BE2C (cell line): ENCODE data around the gene BLNK.

ENCODE experiments used
- DNase-seq: peaks from one replicate; pipeline ENCODE4 v3.0.0-alpha.2; 2020
- H3K27me3 ChIP-seq: fragments of 250-450 bp; sonication (Bioruptor Pico); 2 replicates; pipeline ENCODE4 v1.5.1; 2020; ENCODE audit warnings: mild to moderate bottlenecking
- H3K36me3 ChIP-seq: fragments of 250-450 bp; sonication (Bioruptor Pico); 2 replicates; pipeline ENCODE4 v1.5.1; 2020; ENCODE audit warnings: mild to moderate bottlenecking
- H3K4me1 ChIP-seq: fragments of 250-450 bp; sonication (Bioruptor Pico); 2 replicates; pipeline ENCODE4 v1.5.1; 2020
- H3K4me3 ChIP-seq: 2 replicates; pipeline ENCODE4 v1.5.1; 2011; ENCODE audit warnings: low read depth, low read length
- H3K9me3 ChIP-seq: fragments of 250-450 bp; sonication (Bioruptor Pico); 2 replicates; pipeline ENCODE4 v1.5.1; 2020
- TF ChIP-seq, protein P1 (sequence below): IDR thresholded peaks from 2 replicates; pipeline ENCODE4 v1.5.1; 2012; ENCODE audit warnings: mild to moderate bottlenecking, low read depth, low read length

BLNK gene

DNA sequence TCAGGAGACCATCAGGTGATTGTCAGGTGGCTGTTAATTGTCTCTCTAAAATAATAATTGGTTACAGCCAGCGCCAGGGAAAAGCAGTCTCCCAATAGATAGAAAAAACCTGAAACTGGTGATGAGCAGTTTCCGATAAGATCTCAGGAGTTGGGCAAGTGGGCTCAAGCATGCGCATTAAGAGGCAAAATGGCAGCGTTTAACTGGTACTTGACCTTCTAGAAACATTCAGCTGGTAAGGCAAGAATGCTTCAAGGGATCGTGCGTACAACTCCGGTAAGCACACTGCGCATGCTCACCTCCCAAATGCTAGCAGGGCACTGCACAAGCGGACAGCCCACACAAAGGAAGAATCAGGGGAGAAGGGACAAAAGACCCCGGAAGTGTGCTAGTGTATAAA is 48.5 kb downstream of the BLNK start:
- no peaks in the 10 kb centered on the region for H3K9me3 ChIP-seq
- H3K27me3 ChIP-seq = no peaks in the 10 kb centered on the region
- TF ChIP-seq, protein P1, sequence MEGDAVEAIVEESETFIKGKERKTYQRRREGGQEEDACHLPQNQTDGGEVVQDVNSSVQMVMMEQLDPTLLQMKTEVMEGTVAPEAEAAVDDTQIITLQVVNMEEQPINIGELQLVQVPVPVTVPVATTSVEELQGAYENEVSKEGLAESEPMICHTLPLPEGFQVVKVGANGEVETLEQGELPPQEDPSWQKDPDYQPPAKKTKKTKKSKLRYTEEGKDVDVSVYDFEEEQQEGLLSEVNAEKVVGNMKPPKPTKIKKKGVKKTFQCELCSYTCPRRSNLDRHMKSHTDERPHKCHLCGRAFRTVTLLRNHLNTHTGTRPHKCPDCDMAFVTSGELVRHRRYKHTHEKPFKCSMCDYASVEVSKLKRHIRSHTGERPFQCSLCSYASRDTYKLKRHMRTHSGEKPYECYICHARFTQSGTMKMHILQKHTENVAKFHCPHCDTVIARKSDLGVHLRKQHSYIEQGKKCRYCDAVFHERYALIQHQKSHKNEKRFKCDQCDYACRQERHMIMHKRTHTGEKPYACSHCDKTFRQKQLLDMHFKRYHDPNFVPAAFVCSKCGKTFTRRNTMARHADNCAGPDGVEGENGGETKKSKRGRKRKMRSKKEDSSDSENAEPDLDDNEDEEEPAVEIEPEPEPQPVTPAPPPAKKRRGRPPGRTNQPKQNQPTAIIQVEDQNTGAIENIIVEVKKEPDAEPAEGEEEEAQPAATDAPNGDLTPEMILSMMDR = no peak
- no peaks in the 10 kb centered on the region for H3K36me3 ChIP-seq
- H3K4me3 ChIP-seq = no peak overlapping the region
- no peak for DNase-seq
- no peaks in the 10 kb centered on the region for H3K4me1 ChIP-seq

DNA sequence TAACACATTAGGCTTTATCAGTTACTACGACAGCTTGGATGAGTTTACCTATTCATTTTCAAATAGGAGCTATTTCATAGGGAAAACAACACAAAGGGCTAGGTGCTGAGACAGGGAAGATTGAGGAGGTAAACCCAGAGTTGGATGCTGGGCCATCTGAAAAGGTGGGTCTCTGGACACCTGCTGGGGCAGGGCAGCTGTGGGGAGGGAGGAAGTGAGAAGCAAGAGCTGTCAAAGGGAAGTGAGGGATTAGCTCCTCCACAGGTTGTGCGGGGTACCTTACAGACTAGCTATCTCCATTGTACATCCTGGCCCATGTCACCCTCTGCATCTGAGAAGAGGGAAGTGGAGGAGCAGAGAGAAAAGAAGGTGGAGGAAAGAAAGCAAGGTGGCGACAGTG is 48.9 kb downstream of the BLNK start:
- Histone ChIP-seq H3K9me3 (no peaks in the 10 kb centered on the region), H3K27me3 (no peaks in the 10 kb centered on the region), H3K4me3 (no peak overlapping the region), H3K36me3 (no peaks in the 10 kb centered on the region), H3K4me1 (no peaks in the 10 kb centered on the region)
- TF ChIP-seq, protein P1 = no peak
- DNase-seq = no peak

DNA sequence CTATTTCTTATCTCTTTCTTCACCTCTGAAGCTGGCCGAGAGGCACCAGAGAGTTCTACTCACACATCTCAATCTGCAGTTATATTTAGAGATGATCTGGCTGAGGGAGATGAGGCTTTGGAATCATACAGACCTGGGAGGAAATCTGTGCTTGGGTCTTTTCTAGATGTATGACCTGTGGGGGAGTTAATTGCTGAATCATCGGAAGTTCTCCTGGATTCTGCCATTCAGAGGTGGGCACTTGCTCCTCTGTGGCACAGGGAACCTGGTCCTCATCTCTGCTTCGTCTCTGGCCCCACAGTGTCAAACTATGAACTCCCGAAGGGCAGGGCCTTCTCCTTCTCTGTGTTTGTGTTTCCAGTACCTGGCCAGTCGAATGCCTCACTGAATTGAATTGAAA is 52.5 kb downstream of the BLNK start:
- H3K27me3 ChIP-seq = peaks cover 4% of the 10 kb centered on the region; the same call in 1 of the 2 replicates
- no peaks in the 10 kb centered on the region for H3K36me3 ChIP-seq
- H3K4me3 ChIP-seq = no peak overlapping the region
- no peak for DNase-seq
- no peaks in the 10 kb centered on the region for H3K4me1 ChIP-seq
- H3K9me3 ChIP-seq = no peaks in the 10 kb centered on the region
- TF ChIP-seq, protein P1 = no peak

DNA sequence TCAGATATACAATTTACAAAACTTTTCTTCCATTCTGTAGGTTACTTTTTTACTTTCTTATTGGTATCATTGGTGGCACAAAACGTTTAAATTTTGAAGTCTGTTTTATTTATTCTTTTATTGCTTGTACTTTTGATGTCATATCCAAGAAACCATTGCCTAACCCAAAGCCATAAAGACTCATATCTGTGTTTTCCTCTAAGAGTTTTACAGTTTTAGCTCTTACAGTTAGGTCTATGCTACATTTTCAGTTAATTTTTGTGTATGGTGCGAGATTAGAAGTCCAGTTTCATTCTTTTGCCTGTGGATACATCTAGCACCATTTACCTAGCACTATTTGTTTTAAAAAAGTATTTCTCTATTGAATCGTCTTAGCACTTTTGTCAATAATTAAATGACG is 53.7 kb downstream of the BLNK start:
- no peaks in the 10 kb centered on the region for H3K9me3 ChIP-seq
- no peak overlapping the region for H3K4me3 ChIP-seq
- no peak for DNase-seq
- no peaks in the 10 kb centered on the region for H3K36me3 ChIP-seq
- H3K4me1 ChIP-seq = no peaks in the 10 kb centered on the region
- peaks cover 4% of the 10 kb centered on the region for H3K27me3 ChIP-seq
- TF ChIP-seq, protein P1 = no peak

DNA sequence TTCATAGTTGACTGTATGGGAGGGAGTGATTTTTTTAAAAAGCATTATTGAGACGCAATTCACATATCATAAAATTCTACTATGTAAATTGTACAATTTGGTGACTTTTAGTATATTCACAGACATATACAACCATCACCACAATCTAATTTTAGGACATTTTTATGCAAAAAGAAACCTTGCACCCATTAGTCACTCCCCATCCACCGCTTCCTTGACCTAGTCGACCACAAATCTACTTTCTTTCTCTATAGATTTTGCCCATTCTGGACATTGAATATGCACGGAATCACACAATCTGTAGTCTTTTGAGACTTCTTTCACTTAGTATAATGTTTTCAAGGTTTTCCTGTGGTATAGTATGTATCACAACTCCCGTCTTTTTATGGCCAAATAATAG is 54.6 kb downstream of the BLNK start:
- Histone ChIP-seq H3K4me1 (no peaks in the 10 kb centered on the region), H3K27me3 (peaks cover 11% of the 10 kb centered on the region), H3K36me3 (no peaks in the 10 kb centered on the region), H3K4me3 (no peak overlapping the region), H3K9me3 (no peaks in the 10 kb centered on the region)
- TF ChIP-seq, protein P1 = no peak
- no peak for DNase-seq

DNA sequence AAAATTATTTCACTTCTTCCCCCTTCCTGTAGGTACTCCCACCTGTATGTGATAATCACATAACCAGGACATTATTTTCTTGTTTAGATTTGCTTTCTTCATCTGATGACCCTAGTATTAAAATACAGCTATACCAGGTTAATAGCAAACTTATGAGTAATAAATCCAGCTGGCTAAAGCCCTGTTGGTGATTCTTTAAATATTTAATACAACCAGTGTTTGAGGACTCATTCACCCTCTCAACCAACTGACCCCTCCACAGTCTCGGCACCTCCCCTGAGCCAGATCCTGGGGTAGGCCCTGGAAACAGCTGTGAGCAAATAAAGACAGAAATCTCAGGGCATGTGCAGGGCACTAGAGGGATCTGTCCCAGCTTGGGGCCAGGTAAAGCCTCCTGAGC is 58.5 kb downstream of the BLNK start:
- Histone ChIP-seq H3K4me3 (no peak overlapping the region), H3K36me3 (no peaks in the 10 kb centered on the region), H3K27me3 (peaks cover 15% of the 10 kb centered on the region), H3K4me1 (no peaks in the 10 kb centered on the region), H3K9me3 (no peaks in the 10 kb centered on the region)
- DNase-seq = no peak
- TF ChIP-seq, protein P1 = no peak
